Mucosa of descending colon (tissue), 3 donors: ENCODE data around the gene NAA38. TPM values are rescaled to one million over a fixed set of nuclear protein-coding genes. Genes with fewer than 3 reads are reported as not detected.

Source experiments
- ATAC-seq: fragments of 200-7000 bp; cut with Tn5 transposase; one replicate; pipeline ENCODE4 v1.9.1; 2020; ENCODE audit warnings: mild to moderate bottlenecking, moderate library complexity
- DNase-seq, 3 donors: peaks; one replicate each; pipeline ENCODE4 v3.0.0-alpha.2; 2020
- H3K36me3 ChIP-seq: fragments of 200-600 bp; one replicate; pipeline ENCODE4 v1.8.0; 2021; ENCODE audit warnings: low read depth, mild to moderate bottlenecking
- H3K4me1 ChIP-seq: fragments of 200-600 bp; one replicate; pipeline ENCODE4 v1.8.0; 2021; ENCODE audit warnings: low read depth, mild to moderate bottlenecking
- H3K4me3 ChIP-seq: fragments of 200-600 bp; one replicate; pipeline ENCODE4 v1.8.0; 2021; ENCODE audit warnings: mild to moderate bottlenecking
- H3K9me3 ChIP-seq: fragments of 200-600 bp; one replicate; pipeline ENCODE4 v1.8.0; 2021; ENCODE audit warnings: mild to moderate bottlenecking
- intact Hi-C, 2 donors: fragments of 100-400 bp; cut with DNase I in 1 of 2; cut with micrococcal nuclease in 1 of 2; formaldehyde crosslinking; loops; one replicate each; pipeline versions ENCODE4 v1.11.0 to v1.11.1; 2022; cut with DNase I, micrococcal nuclease
- total RNA-seq, 3 donors: library from RNA; stranded (reverse); fragmentation: NEBNext Ultra II Directional in 2 of 3; extraction: Animal tissue kit (Norgen Biotek cat#: 25700) in 2 of 3; gene quantifications; one replicate each; pipeline versions ENCODE4 v1.2.1 to v1.2.4, GENCODE V29; 2021 to 2023
- TF ChIP-seq, protein P1 (sequence below): fragments of 200-600 bp; IDR thresholded peaks from one replicate; pipeline ENCODE4 v1.8.0; 2022; ENCODE audit warnings: antibody characterized with exemption, mild to moderate bottlenecking
- donor health status: DM: no; HTN: no; CAD: no; lungs with moderate emphysema.
- donor health status: DM: no; HTN: no; CAD: no.
- donor health status: DM: no; HTN: yes; CAD: no.

Gene NAA38
- total RNA-seq, 3 donors from 2014 or later, result 51.2 to 73.5 (median 58.2) TPM

DNA sequence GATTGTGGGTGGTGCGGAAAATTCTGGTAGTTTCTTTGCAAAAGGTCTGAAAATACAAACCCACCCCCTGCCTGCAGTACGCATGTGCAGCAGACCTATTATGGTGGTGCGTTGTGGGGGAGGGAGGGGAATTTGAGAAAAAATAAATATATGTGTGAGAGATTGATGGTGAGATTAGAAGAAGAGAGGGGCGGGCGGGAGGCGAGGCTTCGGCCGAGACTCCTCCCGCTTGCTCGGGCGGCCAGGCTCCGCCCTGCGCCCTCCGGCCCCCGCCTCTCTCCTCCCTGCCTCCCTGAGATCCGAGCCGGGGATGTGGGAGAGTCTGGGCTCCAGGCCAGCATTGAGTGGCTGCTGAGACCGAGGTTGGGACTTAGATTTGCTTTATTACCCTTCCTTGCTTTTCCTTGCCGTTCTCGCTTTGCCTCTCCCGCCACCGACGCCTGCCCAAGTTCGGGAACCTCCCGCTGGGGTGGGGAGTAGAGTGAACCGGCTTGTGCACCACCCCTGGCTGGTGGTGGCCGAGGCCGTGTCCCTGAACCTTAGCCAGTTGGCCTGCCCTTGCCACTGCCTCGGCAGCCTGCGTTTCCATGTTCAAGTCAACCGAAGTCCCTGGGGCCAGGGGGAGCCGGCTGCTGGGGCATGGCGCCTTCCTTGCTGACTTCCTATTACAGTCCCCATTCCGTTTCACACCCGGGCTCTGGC is 30.3 kb upstream of the NAA38 start:
- Histone ChIP-seq H3K4me3 (peak overlapping the region; percentile 14), H3K4me1 (peaks cover 38% of the 10 kb centered on the region), H3K9me3 (no peaks in the 10 kb centered on the region), H3K36me3 (no peaks in the 10 kb centered on the region)
- DNase-seq (peak; percentile 94 to 95 (median 94)), ATAC-seq (peak; percentile 85)
- intact Hi-C loops, result no loop called here
- TF ChIP-seq, protein P1, sequence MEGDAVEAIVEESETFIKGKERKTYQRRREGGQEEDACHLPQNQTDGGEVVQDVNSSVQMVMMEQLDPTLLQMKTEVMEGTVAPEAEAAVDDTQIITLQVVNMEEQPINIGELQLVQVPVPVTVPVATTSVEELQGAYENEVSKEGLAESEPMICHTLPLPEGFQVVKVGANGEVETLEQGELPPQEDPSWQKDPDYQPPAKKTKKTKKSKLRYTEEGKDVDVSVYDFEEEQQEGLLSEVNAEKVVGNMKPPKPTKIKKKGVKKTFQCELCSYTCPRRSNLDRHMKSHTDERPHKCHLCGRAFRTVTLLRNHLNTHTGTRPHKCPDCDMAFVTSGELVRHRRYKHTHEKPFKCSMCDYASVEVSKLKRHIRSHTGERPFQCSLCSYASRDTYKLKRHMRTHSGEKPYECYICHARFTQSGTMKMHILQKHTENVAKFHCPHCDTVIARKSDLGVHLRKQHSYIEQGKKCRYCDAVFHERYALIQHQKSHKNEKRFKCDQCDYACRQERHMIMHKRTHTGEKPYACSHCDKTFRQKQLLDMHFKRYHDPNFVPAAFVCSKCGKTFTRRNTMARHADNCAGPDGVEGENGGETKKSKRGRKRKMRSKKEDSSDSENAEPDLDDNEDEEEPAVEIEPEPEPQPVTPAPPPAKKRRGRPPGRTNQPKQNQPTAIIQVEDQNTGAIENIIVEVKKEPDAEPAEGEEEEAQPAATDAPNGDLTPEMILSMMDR, result peak; percentile 6

GRCh38 chr17:7887038-7887481 is 29.7 kb upstream of the NAA38 start:
- Histone ChIP-seq H3K9me3 (no peaks in the 10 kb centered on the region), H3K4me3 (no peak overlapping the region), H3K36me3 (no peaks in the 10 kb centered on the region), H3K4me1 (peaks cover 42% of the 10 kb centered on the region)
- TF ChIP-seq, protein P1, result no peak
- ATAC-seq (no peak), DNase-seq (peak in 1 of 3 donors; percentile 25)
- intact Hi-C loops, result no loop called here

GRCh38 chr17:7886227-7887037 is 29.1 kb upstream of the NAA38 start:
- ATAC-seq, result peak; percentile 0

GRCh38 chr17:7885367-7886226 is 28.2 kb upstream of the NAA38 start:
- DNase-seq, result peak; percentile 61 to 79 (median 73)
- intact Hi-C loops, result no loop called here
- TF ChIP-seq, protein P1, result no peak
- H3K4me3 ChIP-seq, result peak overlapping the region; percentile 75
- H3K4me1 ChIP-seq, result peaks cover 56% of the 10 kb centered on the region
- ATAC-seq, result peak; percentile 5
- H3K9me3 ChIP-seq, result no peaks in the 10 kb centered on the region
- H3K36me3 ChIP-seq, result no peaks in the 10 kb centered on the region

More at GRCh38 chr17:7886227-7887037, 29.1 kb upstream of the NAA38 start:
- Histone ChIP-seq H3K4me3 (no peak overlapping the region), H3K36me3 (no peaks in the 10 kb centered on the region), H3K4me1 (peaks cover 49% of the 10 kb centered on the region), H3K9me3 (no peaks in the 10 kb centered on the region)
- peak; percentile 53 to 68 (median 66) for DNase-seq
- intact Hi-C loops, result no loop called here
- TF ChIP-seq, protein P1, result no peak
